GM23338 (cell line): ENCODE results near the gene SORL1. TPM values are rescaled to one million over a fixed set of nuclear protein-coding genes. Genes with fewer than 3 reads are reported as not detected.
A peak's percentile ranks its signal among the peaks of the same experiment; 100 is the strongest.

Experiments used
- ATAC-seq: fragments of 200-7000 bp; cut with Tn5 transposase; 3 replicates; pipeline ENCODE4 v1.9.1; 2020
- DNase-seq: peaks from one replicate; pipeline ENCODE4 v3.0.0-alpha.2; 2015; ENCODE audit warnings: low spot score
- H2AFZ ChIP-seq: fragments of 200-600 bp; sonication (generic); 2 replicates; pipeline ENCODE4 v1.8.0; 2016; ENCODE audit warnings: antibody characterized with exemption, mild to moderate bottlenecking, moderate library complexity
- H3F3A ChIP-seq: fragments of 200-600 bp; sonication (generic); replicated peaks from 2 replicates; pipeline ENCODE4 v1.8.0; 2017; ENCODE audit warnings: antibody characterized with exemption, mixed run types, low read depth
- H3K27ac ChIP-seq: fragments of 200-600 bp; sonication (generic); 2 replicates; pipeline ENCODE4 v1.6.1; 2016; ENCODE audit warnings: low read depth
- H3K27me3 ChIP-seq: fragments of 200-600 bp; sonication (generic); 2 replicates; pipeline ENCODE4 v1.8.0; 2016; ENCODE audit warnings: mild to moderate bottlenecking, mixed run types, moderate library complexity; ENCODE audit not compliant: insufficient read depth
- H3K36me3 ChIP-seq: fragments of 200-600 bp; sonication (generic); 2 replicates; pipeline ENCODE4 v1.8.0; 2016; ENCODE audit warnings: mild to moderate bottlenecking; ENCODE audit not compliant: insufficient read depth
- H3K4me1 ChIP-seq: fragments of 200-600 bp; sonication (generic); 2 replicates; pipeline ENCODE4 v1.8.0; 2016; ENCODE audit warnings: mild to moderate bottlenecking, moderate library complexity; ENCODE audit not compliant: insufficient read depth
- H3K4me2 ChIP-seq: fragments of 200-600 bp; sonication (generic); 2 replicates; pipeline ENCODE4 v1.7.1; 2017; ENCODE audit warnings: mixed run types
- H3K4me3 ChIP-seq: fragments of 200-600 bp; sonication (generic); 2 replicates; pipeline ENCODE4 v1.6.1; 2016; ENCODE audit warnings: mixed run types
- H3K79me2 ChIP-seq: fragments of 200-600 bp; sonication (generic); replicated peaks from 2 replicates; pipeline ENCODE4 v1.8.0; 2017; ENCODE audit warnings: mild to moderate bottlenecking; ENCODE audit not compliant: insufficient read depth
- H3K9me2 ChIP-seq: fragments of 200-600 bp; sonication (generic); 2 replicates; pipeline ENCODE4 v1.8.0; 2017; ENCODE audit not compliant: insufficient read depth
- H4K20me1 ChIP-seq: fragments of 200-600 bp; sonication (generic); replicated peaks from 2 replicates; pipeline ENCODE4 v1.8.0; 2017; ENCODE audit warnings: mild to moderate bottlenecking; ENCODE audit not compliant: insufficient read depth
- H3K27ac Mint-ChIP-seq: 2 replicates; pipeline ENCODE4 v1.8.0; 2020; ENCODE audit warnings: inconsistent platforms, mild to moderate bottlenecking, moderate library complexity, mixed read lengths
- H3K27me3 Mint-ChIP-seq: 3 replicates; pipeline ENCODE4 v1.8.0; 2022; ENCODE audit warnings: low read depth, mild to moderate bottlenecking, moderate library complexity, mixed read lengths, inconsistent platforms; ENCODE audit not compliant: insufficient read depth, poor library complexity
- H3K36me3 Mint-ChIP-seq: 3 replicates; pipeline ENCODE4 v1.8.0; 2021; ENCODE audit warnings: low read depth, mild to moderate bottlenecking, inconsistent platforms, moderate library complexity, mixed read lengths
- H3K4me1 Mint-ChIP-seq: 3 replicates; pipeline ENCODE4 v1.8.0; 2020; ENCODE audit warnings: mild to moderate bottlenecking, inconsistent platforms, mixed read lengths
- H3K4me3 Mint-ChIP-seq: 3 replicates; pipeline ENCODE4 v1.8.0; 2021; ENCODE audit warnings: moderate library complexity, mild to moderate bottlenecking, inconsistent platforms, mixed read lengths
- H3K9me3 Mint-ChIP-seq: 3 replicates; pipeline ENCODE4 v1.8.0; 2020; ENCODE audit warnings: moderate library complexity, mild to moderate bottlenecking, inconsistent platforms, mixed read lengths
- CREB1 ChIP-seq: fragments of 250-450 bp; sonication (Bioruptor Pico); IDR thresholded peaks from 2 replicates; pipeline ENCODE4 v1.5.0; 2020; ENCODE audit warnings: low read depth, mild to moderate bottlenecking, moderate library complexity
- CTCF ChIP-seq, 2 experiments: fragments of 200-600 bp in 1 of 2; sonication (generic) in 1 of 2; conservative IDR thresholded peaks; 2 replicates each; pipeline versions ENCODE4 v1.5.1 to v1.6.1; 2016 to 2017; ENCODE audit warnings: antibody characterized with exemption in 2 of 2, low read depth in 2 of 2, mild to moderate bottlenecking in 2 of 2, moderate library complexity in 1 of 2
- EZH2phosphoT487 ChIP-seq: fragments of 200-600 bp; sonication (generic); IDR thresholded peaks from one replicate; pipeline ENCODE4 v1.8.1; 2018; ENCODE audit warnings: antibody characterized with exemption; ENCODE audit not compliant: unreplicated experiment
- JUNB ChIP-seq: IDR thresholded peaks from one replicate; pipeline ENCODE4 v1.6.1; 2016; ENCODE audit warnings: antibody characterized with exemption; ENCODE audit not compliant: unreplicated experiment
- NANOG ChIP-seq: IDR thresholded peaks from 2 replicates; pipeline ENCODE4 v1.6.1; 2016; ENCODE audit warnings: antibody characterized with exemption, borderline replicate concordance
- POLR2AphosphoS5 ChIP-seq: IDR thresholded peaks from 2 replicates; pipeline ENCODE4 v1.6.1; 2016; ENCODE audit warnings: antibody characterized with exemption, low read depth
- REST ChIP-seq: IDR thresholded peaks from one replicate; pipeline ENCODE4 v1.6.1; 2018; ENCODE audit warnings: antibody characterized with exemption; ENCODE audit not compliant: unreplicated experiment
- STAT1 ChIP-seq: IDR thresholded peaks from one replicate; pipeline ENCODE4 v1.6.1; 2016; ENCODE audit warnings: antibody characterized with exemption; ENCODE audit not compliant: unreplicated experiment
- ZNF114 ChIP-seq: fragments of 250-450 bp; sonication (Bioruptor Pico); IDR thresholded peaks from 2 replicates; pipeline ENCODE4 v1.5.0; 2020; ENCODE audit warnings: mild to moderate bottlenecking, moderate library complexity
- ZNF331 ChIP-seq: fragments of 250-450 bp; sonication (Bioruptor Pico); IDR thresholded peaks from 2 replicates; pipeline ENCODE4 v1.5.0; 2020; ENCODE audit warnings: low read depth, mild to moderate bottlenecking, moderate library complexity
- polyA plus RNA-seq: library from polyadenylated mRNA; unstranded; fragments of >200 nt; fragmentation: Nextera tagmentation; extraction: Ambion mirVana; gene quantifications from 2 replicates; pipeline ENCODE4 v1.2.1, GENCODE V29; 2016
- total RNA-seq: library from RNA; depleted of rRNA; stranded (reverse); fragments of >200 nt; shearing (Covaris generic); gene quantifications from 2 replicates; pipeline ENCODE4 v1.2.3, GENCODE V29; 2014
- TF ChIP-seq, protein P1 (sequence below): IDR thresholded peaks from 2 replicates; pipeline ENCODE4 v1.6.1; 2016; ENCODE audit warnings: antibody characterized with exemption

Gene SORL1
- total and polyA plus RNA-seq, 2 experiments from 2014 or later, result 23.0 to 78.8 TPM

DNA sequence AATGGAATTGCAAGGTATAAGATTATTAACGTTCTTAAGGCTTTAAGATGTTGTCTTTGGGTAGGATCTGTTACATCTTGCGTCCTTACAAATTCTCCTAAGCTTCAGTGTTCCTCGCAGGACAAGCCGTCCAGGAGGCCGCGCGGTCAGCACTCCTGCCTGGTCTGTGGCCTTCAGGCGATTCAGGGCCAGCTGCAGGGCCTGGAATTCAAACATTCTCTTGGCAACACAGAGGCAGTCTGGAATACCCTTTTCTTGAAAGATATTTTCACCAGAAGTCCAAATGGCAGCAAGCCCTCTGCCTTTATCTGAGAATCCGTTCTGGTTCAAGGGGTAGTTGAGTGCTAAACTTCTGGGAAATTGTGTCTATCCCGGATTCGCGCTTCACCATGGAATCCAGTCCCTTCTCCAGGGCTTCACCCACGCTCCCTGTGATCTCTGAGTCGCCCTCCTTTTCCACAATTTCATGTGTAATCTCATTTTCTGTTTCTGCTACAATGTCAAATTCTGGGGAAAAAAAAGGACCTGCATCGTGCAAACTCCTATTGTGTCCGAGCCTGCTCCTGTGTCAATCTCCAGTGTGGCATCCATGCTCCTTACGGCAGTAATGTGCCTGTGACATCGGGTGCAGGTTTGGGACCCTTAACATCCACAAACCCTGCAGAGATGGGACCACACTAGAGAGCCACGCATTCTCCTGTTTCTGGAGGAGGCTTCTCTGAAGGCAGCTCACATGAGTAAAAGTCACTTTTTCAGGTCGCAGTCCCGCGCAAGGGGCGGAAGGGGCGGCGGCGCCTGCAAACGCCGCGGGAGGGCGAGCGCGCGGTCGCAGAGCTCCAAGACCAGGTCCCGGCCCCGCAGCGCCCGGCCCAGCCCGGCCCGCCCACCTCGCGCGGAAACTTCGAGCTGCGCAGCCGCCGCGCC lies 25.4 kb upstream of the SORL1 start:
- H3K4me2 ChIP-seq, result peak overlapping the region; percentile 96
- H3K36me3 Mint-ChIP-seq, result peaks cover 2% of the 10 kb centered on the region; the same call in 1 of the 3 replicates
- H3K4me3 Mint-ChIP-seq, result peak overlapping the region; percentile 67

DNA sequence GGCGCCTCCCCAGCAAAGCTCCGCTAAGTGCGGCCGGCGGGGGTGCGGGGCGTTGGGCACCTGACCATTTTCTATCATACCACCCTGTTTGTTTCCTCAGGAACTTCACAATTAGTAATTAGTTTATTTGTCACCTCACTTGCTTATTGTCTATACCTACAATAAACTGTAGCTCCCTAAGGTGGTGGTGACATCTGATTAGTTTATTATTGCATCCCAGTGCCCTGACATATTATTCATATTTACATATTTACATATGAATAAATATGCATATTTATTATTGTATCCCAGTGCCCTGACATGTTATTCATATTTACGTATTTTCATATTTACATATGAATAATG lies 24.7 kb upstream of the SORL1 start:
- no peak overlapping the region for H3K27ac ChIP-seq
- H3K9me3 Mint-ChIP-seq, result peaks cover 8% of the 10 kb centered on the region
- H3K9me2 ChIP-seq, result peaks cover 24% of the 10 kb centered on the region
- H3K4me3 Mint-ChIP-seq, result no peak overlapping the region
- no peak overlapping the region for H2AFZ ChIP-seq
- H3F3A ChIP-seq, result no peaks in the 10 kb centered on the region
- H4K20me1 ChIP-seq, result no peaks in the 10 kb centered on the region
- H3K36me3 Mint-ChIP-seq, result peaks cover 2% of the 10 kb centered on the region; the same call in 1 of the 3 replicates
- ATAC-seq (no peak), DNase-seq (no peak)
- peaks cover 10% of the 10 kb centered on the region for H3K4me1 ChIP-seq
- no peak overlapping the region for H3K27ac Mint-ChIP-seq
- no peaks in the 10 kb centered on the region for H3K36me3 ChIP-seq
- H3K79me2 ChIP-seq, result no peaks in the 10 kb centered on the region
- peaks cover 13% of the 10 kb centered on the region for H3K4me1 Mint-ChIP-seq
- peaks cover 15% of the 10 kb centered on the region for H3K27me3 ChIP-seq
- no peak for TF ChIP-seq POLR2AphosphoS5
- no peak for TF ChIP-seq JUNB
- TF ChIP-seq CREB1 (CRISPR knock-in tag), result no peak
- TF ChIP-seq EZH2phosphoT487, result no peak
- TF ChIP-seq NANOG, result no peak
- TF ChIP-seq, protein P1, sequence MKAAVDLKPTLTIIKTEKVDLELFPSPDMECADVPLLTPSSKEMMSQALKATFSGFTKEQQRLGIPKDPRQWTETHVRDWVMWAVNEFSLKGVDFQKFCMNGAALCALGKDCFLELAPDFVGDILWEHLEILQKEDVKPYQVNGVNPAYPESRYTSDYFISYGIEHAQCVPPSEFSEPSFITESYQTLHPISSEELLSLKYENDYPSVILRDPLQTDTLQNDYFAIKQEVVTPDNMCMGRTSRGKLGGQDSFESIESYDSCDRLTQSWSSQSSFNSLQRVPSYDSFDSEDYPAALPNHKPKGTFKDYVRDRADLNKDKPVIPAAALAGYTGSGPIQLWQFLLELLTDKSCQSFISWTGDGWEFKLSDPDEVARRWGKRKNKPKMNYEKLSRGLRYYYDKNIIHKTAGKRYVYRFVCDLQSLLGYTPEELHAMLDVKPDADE, result no peak
- TF ChIP-seq ZNF114, result no peak
- no peak for TF ChIP-seq STAT1
- no peak for TF ChIP-seq REST
- H3K27me3 Mint-ChIP-seq, result peaks cover 20% of the 10 kb centered on the region
- peak overlapping the region; percentile 60 for H3K4me3 ChIP-seq
- H3K4me2 ChIP-seq, result peak overlapping the region; percentile 96

More for the DNA sequence above, 25.4 kb upstream of the SORL1 start:
- no peak overlapping the region for H3K27ac Mint-ChIP-seq
- H3K4me3 ChIP-seq, result peak overlapping the region; percentile 60
- H3F3A ChIP-seq, result no peaks in the 10 kb centered on the region
- no peak overlapping the region for H3K27ac ChIP-seq
- peaks cover 8% of the 10 kb centered on the region for H3K9me3 Mint-ChIP-seq
- H3K4me1 ChIP-seq, result peaks cover 10% of the 10 kb centered on the region
- peaks cover 20% of the 10 kb centered on the region for H3K27me3 Mint-ChIP-seq
- no peaks in the 10 kb centered on the region for H3K36me3 ChIP-seq
- H2AFZ ChIP-seq, result peak overlapping the region; percentile 100
- peaks cover 13% of the 10 kb centered on the region for H3K4me1 Mint-ChIP-seq
- peak; percentile 80 for DNase-seq
- no peaks in the 10 kb centered on the region for H3K79me2 ChIP-seq
- peaks cover 24% of the 10 kb centered on the region for H3K9me2 ChIP-seq
- TF ChIP-seq CTCF (conservative IDR thresholded peaks at IDR 0.05; ENCODE audit: low read depth in 2 of 2), result peak in 1 of 2 experiments; percentile 20; a peak in 1 of 4 replicates
- no peak for TF ChIP-seq ZNF331
- no peaks in the 10 kb centered on the region for H4K20me1 ChIP-seq
- peaks cover 15% of the 10 kb centered on the region for H3K27me3 ChIP-seq
- ATAC-seq, result peak; percentile 95
